HUDEP-2 (cell line): ENCODE measurements around the gene EXOC8.

Source experiments
- DNase-seq, 76 experiments: peaks; one replicate each; lab custom pipeline; 2025; ENCODE audit not compliant: unreplicated experiment in 76 of 76; lab: John Stamatoyannopoulos, UW

EXOC8 gene

DNA sequence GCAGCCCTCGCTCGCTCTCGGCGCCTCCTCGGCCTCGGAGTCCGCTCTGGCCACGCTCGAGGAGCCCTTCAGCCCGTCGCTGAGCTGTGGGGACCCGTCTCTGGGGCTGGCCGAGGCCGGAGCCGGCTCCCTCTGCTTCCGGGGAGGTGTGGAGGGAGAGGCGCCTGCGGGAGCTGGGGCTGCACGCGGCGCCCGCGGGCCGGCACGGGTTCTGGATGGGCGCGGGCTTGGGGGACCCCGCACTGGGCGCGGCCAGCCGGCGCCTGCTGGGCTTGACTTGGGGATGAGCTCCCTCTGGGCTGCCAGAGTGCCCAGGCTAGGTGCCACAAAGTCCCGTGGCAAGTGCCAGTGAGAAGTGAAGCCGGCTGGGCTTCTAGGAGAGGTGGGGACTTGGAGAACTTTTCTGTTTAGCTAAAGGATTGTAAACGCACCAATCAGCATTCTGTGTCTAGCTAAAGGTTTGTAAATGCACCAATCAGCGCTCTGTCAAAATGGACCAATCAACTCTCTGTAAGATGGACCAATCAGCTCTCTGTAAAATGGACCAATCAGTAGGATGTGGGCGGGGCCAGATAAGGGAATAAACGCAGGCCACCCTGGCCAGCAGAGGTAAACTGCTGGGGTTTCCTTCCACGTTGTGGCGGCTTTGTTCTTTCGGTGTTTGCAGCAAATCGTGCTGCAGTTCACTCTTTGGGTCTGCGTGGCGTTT, 20.2 kb downstream of the EXOC8 start:
- DNase-seq = no peak

DNA sequence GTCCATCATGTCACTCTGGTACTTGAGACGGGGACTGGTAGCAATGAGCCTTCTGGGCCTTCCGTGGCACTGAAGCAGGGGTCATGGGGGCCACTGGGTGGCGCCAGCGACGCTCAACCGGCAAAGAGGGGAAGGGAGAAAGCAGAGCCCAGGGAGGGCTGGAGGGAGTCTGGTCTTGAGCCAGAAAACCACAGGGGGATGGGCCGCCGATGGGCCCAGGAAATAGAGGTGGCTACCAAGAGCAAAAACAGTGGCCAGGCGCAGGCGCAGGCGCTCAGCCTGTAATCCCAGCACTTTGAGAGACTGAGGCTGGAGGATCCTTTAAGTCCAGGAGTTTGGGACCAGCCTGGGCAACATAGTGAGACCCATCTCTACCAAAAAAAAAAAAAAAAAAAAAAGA, 21.8 kb downstream of the EXOC8 start:
- peak in 33 of 76 experiments; percentile 3 to 42 (median 18) for DNase-seq

DNA sequence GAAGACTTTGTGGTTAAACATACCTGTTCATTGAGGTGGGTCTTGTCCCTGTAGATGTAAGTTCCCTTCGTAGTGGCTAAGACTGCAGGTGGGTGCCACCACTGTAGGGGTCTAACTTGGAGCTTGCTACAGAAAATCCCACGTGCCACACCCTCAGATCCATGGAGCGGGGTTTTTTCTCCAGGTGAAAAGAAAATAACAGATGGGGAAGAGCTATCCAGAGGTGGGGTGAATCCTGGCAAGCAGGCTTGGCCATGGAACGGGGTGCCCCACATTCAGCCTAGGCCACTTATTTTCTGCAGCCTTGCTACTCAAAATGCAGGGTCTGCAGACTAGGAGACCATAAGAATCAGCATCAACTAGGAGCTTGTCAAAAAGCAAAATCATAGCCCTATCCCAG, 24.0 kb downstream of the EXOC8 start:
- DNase-seq = no peak

DNA sequence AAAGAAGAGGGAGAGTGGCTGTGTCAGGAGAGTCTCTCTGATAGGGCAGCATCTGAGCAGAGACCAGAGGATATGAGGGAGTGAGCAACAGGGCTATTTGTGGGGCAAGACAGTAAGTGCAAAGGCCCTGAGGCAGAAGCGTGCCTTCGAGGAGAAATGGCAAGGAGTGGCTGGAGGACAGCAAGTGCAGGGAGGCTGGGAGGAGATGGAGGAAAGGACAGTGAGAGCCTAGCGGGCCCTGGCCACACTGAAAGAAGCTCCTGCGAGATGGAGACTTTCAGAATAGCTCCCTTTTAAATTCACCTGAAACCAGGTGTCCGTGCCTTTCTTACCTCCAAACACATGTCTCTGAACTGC, 25.2 kb downstream of the EXOC8 start:
- DNase-seq = no peak

DNA sequence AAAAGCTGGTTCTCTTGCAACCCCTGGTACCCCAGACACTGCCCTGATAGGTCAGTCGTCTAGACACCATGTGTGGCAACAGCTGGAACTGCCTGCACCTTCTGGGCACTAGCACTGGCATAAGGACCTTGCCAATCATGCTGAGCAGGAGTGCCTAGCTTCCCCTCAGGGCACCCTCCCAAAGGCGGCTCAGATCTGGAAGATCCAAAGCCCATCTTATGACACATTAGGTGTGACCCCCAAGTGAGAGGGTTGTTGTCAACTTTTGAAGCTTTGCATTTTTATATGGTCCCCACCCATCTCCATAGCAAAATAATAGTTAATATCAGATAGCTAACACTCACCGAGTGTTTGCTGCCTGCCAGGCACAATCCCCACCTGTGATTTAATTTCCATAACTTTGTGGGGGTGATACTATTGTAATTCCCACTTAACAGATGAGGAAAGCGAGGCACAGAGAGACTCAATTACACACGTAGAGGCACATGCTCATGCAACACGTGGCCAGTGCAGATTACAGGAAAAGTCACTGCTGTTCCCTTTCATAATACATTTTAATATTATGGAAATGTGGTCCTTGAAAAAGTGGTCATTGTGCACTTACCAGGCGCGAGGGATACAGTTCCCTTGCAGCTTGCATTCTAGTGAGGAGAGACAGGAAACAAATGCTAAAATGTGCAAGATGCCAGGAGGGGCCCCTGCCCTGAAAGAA, 25.8 kb downstream of the EXOC8 start:
- DNase-seq = no peak

DNA sequence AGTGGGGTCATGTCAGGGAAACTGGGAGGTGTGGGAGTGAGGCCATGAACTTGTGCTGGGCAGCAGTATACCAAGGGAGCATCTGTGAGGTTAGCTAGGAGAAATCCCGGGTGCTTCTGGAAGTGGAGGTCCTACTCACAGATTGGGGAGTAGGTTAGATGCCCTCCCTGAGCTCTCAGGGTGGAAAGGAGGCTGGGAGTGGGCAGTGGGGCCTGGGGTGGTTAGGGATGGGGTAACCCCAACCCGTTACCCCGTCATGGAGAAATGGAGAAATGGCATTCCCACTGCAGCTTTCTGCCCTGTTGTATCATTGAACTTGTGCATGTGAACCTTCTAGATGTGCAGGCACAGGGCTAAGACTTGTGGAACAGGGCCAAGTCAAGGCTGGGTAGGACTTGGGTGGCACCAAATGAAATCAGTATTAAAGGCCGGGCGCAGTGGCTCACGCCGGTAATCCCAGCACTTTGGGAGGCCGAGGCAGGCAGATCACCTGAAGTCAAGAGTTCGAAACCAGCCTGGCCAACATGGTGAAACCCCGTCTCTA, 27.2 kb downstream of the EXOC8 start:
- no peak for DNase-seq

DNA sequence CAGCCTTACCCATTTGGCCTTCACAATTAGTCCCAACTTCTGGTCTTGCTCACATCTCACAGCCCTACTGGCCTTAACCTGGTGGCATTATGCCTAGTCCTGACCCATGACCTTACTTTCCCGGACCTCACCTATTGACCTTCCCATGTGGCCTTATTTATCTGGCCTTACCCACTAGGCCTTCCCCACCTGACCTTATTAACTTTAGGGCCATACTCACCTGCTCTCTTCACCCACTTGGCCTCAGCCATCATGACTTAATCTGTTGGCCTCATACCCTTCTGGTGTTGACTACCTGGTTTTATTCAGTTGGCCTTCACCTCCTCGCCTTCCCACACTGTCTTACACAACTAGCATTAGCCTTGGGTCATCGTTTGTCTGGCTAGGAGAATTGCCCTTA, 35.7 kb downstream of the EXOC8 start:
- DNase-seq = no peak

DNA sequence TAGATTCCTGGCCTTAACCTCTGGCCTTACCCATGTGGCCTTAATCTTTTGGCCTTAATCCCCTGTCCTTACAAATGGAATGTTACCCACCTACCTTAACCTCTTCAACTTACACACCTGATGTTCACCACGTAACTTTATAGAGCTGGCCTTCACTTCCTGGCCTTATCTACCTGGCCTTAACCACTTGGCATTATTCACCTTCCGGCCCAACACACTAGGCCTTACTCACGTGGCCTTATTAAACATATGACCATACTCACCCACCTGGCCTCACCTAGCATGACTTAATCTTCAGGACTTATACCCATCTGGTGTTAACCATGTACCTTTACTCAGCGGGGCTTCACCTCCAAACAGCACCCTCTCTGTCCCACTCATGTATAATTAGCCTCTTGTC, 41.7 kb downstream of the EXOC8 start:
- DNase-seq = no peak

DNA sequence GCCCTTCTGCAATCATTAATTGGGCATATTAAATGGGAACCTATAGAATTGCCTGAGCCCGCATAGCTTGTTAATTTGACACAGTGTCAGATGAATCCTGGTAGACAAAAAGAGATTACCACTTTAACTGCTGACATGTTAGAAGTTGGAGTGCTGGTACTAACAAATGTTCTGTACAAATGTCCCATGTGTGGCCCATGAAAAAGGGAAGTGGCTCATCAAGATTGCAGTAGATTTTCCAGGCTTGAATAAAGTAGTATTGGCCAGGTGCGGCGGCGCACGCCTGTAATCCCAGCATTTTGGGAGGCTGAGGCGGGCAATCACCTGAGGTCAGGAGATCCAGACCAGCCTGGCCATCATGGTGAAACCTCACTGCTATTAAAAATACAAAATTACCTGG, 51.0 kb downstream of the EXOC8 start:
- no peak for DNase-seq

DNA sequence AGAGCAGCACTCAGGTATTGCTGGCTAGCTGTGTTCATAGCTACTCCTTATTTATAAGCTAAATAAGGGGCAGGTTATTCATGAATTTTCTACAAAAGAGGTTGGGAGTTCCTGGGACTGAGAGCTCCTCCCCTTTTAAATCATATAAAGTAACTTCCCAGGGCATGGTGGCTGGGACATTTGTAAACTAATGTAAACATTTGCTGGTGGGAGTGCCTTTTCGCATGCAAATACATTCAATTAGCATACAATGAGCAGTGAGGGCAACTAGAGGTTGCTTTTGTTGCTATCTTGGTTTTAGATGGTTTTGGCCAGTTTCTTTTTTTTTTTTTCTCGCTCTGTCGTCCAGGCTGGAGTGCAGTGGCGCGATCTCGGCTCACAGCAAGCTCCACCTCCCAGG, 53.2 kb downstream of the EXOC8 start:
- no peak for DNase-seq
